Measurements from ENCODE around the gene APP.
A peak's percentile ranks its signal among the peaks of the same experiment; 100 is the strongest.

The APP gene

DNA sequence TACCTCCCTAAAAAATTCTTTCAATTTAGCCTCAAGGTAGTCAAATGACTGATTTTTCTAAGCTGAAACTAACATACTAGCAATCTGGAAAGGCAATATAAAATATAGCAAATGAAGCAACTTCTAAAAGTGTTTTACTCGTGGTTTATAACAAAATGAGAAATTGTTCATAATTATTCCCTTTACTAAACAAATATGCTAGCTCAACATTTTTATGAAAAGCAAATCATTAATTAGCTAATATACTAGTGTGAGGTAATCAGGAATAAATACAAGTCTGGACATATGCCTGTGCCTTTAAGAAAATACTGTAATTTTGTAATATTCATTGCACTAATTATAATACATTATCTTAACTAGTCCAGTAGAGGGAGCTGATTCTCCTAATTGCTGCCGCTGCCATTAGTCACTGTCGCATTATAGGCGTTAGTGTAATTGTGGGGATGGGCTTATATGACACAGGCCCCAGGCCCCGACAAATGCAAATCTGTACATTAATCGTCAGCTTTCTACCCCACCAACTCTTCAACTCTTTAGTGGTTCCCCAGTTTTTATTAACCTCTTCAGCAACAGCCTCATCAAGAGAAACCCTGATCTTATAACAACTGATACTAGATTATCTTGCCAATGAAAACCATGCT, 274.9 kb downstream of the APP start:
- no peak for DNase-seq

DNA sequence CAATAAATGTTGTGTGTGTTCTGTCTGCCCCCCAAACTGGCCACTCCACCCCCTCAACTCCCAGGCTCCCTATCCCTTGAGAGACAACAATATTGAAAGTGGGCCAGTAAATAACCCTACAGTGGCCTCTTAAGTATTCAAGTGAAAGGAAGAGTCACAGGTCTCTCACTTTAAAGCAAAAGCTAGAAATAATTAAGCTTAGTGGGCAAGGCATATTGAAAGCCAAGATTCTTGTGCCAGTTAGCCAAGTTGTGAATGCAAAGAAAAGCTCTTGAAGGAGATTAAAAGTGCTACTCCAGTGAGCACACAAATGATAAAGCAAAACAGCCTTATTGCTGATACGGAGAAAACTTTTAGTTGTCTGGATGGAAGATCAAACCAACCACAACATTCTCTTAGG, 277.4 kb downstream of the APP start:
- no peak for DNase-seq

DNA sequence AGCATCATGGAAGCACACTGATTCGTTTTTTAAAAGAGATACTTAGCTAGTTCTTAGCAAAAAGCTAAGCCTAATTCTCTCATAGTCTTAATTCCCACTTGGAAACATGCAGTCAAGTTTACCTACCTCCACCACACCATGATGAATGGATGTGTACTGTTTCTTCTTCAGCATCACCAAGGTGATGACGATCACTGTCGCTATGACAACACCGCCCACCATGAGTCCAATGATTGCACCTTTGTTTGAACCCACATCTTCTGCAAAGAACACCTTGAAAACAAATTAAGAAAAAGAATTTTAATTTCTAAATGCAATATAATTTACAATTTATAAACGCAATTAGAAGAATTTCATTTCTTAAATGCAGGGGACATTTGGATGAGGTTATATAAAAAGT, 279.0 kb downstream of the APP start:
- DNase-seq = no peak

DNA sequence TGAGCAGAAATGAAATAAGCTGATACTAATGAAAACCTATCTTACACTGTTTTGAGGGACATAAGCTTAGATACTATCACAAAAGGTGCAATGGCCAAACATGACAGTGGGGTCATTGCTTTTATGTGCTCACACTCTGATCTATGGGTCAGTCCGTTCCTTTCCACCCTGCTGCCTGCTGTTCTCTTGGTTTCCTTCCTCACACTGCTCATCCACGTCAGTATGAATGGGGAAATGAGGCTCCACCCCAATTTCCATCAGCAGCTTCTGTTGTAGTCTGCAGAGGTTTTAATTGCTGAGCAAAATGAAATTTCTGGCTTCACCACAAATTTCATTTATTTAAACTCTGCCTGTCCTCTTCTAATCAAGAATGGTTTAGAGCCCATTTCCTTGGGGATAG, 280.6 kb downstream of the APP start:
- no peak for DNase-seq

DNA sequence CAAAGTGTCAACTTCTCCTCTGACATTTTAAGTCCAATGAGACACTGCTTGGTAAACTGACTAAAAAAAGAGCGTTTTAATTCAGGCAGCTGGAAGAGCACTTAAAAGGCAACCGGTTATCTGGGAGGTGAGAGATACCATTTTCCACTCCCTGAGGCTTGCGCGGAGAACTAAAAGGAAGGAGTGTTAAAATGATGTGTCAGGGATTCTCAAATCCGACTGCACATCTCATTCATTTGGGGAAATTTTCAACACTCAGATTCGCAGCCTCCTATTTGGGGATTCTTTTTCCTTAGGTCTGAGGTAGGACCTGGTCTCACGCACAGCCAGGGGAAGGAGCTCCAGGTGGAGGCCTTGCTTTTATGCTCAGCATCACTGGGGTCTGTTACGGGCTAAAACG, 281.9 kb downstream of the APP start:
- DNase-seq = no peak

DNA sequence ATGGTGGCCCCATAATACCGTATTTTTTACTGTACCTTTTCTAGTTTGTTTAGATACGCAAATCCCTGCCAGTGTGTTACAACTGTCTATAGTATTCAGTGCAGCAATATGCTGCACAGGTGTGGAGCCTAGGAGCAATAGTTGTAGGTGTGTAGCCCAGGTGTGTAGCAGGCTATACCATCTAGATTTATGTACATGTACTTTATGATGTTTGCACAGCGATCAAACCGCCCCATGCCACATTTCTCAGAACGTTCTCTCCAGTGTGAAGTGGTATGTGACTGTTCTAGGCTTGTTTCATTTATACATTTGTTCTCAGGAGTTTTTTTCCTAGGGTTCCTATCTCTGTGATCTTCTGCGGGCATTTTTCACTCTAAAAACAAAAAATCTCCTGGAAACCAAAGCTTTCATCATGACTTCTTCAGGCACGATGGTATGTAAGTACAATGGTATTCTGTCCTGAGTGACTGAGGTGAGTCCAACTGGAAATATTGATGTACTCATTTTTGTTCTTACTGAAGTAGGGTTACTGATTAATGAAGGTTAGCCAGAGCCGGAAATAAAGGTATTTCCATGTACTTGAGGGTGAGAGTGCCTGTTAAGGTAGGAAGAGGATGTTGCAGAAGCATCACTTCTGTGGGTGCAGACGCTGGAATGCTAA, 282.8 kb downstream of the APP start:
- DNase-seq = no peak

DNA sequence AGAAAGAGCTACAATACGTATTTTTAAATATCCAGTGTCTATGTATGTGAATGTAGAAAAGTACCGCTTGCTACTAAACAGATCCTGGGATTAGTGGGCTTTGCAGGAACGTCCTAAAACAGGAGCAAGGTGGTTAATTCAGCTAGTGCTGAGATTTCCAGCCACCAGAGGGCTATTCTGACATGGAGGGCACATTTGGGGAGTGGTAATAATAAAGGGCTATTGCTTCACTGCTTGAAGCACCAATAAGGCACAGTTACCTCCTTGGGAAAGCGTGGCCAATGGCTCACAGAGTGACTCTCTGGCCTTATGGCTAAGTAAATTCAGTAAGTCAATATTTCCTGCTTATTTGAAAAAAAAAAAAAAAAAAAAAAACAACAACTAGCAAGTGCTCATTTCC, 283.4 kb downstream of the APP start:
- no peak for DNase-seq

DNA sequence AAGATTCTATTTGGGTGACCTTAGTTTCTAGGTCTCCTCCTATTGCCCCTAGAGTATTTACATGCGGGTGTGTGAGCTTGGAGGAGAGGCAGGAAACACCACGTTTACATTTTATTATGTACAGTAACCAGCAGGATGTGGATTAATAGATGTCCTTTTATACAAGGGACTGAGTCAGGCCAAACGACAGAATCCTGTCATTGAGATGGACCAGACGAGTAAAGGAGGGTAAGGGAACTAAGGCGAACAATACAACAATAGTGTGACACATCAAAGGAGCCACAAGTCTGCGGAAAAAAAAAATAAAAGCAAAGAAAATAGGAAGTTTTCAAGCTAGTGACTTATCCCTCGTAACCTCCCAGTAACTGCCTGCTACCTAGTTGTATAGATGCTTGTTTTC, 284.7 kb downstream of the APP start:
- no peak for DNase-seq

DNA sequence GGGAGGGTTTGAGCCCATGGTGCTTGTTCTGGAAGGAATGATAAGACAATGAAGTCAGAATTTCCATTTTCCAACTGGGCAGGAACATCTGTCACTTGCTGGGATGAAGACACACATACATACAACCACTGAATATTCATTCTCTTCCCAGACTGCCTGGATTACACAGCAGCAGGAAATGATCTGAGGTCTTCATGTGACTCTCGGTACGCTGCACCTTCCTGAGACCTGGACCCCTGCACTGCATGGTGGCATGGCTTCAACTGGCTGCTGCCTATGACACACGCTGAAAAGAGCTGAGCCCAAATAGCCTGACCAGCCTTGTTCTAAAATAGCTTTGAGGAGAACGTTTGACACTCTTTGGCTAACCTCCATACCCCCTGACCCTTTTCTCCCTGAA, 285.2 kb downstream of the APP start:
- no peak for DNase-seq

DNA sequence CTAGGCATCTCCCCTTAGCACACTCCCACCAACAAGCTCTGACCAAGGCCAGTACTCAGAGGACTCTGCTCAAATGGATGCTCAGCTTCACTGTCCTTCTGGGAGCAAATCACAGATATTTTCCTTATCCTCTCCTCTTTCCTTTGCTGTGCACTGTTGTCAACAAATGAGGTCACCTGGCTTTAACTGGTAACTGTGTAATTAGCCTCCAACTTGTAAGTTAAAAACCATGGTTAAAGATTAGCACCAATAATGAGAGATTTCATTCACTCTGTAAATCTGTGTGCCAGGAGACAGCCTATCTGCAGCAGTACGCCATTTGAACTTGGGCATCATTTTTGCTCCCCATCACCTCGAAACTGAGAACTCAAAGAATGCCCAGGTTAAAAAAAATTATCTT, 286.3 kb downstream of the APP start:
- DNase-seq = no peak

DNA sequence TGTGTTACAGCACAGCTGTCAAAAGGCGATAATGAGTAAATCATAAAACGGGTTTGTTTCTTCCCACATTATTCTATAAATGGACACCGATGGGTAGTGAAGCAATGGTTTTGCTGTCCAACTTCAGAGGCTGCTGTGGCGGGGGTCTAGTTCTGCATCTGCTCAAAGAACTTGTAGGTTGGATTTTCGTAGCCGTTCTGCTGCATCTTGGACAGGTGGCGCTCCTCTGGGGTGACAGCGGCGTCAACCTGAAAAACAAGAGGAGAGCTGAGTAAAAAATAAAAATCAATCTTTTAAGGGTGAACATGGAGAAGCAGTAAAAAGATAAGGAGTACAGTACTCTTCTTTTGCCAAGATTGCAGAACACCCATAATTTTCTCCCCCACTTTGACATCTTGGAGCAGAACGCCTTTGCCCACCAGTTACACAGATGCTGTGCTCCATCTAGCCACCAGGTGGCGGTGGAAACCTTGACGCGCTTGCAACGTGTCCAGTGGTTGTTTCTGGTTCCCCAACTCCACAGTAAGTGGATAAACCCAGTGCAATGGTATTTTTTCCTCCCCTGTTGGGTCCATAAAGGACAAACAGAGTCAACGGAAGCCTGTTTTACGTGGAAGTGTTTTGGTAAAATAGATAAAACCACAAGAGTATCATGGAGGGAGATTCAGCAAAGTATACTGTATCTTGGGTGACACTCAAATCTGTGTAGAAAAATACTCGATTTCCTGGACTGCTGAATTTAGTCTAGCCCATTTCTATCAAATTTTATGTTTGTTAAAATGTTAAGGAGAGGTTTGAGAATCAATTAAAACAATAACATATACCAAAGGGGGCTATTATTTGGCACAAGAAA, 288.8 kb downstream of the APP start:
- peak; percentile 38 for DNase-seq

DNA sequence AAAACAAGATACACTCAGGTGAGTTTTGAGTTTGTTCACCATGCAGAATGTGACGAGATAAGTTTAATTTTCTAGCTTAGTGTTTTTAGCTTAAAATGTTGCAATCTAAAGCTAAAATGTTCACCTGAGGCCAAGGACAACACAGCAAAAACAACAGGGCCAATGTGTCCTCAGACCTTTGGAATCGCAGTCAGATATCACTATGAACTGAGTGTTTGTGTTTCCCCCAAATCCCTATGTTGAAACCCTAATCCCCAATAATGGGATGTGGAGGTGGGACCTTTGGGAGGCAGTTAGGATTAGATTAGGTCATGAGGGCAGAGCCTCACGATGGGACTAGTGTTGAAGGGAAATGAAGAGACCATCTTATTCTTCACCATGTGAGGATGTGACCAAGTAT, 291.4 kb downstream of the APP start:
- DNase-seq = no peak

DNA sequence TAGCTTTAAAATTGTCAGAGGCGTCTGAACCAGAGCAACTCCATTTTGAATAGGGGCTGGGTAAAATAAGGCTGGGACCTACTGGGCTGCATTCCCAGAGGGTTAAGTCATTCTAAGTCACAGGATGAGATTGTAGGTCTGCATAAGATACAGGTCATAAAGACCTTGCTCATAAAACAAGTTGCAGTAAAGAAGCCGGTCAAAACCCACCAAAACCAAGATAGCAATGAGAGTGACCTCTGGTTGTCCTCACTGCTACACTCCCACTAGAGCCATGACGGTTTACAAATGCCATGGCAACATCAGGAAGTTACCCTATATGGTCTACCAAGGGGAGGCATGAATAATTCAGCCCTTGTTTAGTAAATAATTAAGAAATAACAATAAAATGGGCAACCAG, 292.2 kb downstream of the APP start:
- no peak for DNase-seq

DNA sequence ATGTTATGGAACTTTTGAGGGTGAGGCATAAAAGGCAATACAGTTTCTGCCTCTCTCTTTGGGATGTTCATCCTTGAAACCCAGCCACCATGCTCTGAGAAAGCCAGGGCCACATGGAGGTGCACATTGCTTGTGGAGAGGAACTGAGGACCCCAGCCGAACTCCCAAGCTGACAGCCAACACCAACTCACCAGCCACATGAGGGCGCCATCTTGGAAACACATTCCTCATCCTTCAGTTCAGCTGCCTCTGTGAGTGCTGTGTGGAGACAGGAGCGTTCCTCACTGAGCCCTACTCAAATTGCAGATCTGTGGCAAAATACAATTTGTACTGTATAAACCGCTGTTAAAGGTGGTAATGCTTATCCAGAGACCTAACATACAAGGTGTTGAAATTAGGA, 298.3 kb downstream of the APP start:
- no peak for DNase-seq

DNA sequence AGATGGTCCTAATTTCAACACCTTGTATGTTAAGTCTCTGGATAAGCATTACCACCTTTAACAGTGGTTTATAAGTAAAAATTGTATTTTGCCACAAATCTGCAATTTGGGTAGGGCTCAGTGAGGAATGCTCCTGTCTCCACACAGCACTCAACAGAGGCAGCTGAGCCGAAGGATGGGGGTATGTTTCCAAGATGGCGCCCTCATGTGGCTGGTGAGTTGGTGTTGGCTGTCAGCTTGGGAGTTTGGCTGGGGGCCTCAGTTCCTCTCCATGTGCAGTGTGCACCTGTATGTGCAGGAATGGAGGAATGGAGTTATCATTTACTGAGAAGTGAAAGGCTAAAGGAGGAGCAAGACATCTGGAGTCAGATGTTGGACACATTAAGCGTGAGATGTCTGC, 299.0 kb downstream of the APP start:
- DNase-seq = no peak

DNA sequence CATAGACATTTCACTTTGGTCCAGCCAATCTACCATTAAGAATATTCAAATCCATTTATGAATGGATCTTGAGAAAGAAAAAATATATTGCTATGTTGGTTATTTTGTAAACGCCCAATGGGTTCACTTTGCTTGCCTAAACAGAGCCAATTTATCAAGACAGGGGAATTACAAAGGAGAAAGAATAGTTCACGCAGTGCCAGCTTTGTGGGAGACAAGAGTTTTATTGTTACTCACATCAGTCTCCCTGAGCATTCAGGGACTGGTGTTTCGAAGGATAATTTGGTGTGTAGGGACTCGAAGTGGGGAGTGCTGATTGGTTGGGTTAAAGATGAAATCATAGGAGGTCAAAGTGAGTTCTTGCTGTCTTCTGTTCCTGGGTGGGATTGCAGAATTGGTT, 300.5 kb downstream of the APP start:
- no peak for DNase-seq

DNA sequence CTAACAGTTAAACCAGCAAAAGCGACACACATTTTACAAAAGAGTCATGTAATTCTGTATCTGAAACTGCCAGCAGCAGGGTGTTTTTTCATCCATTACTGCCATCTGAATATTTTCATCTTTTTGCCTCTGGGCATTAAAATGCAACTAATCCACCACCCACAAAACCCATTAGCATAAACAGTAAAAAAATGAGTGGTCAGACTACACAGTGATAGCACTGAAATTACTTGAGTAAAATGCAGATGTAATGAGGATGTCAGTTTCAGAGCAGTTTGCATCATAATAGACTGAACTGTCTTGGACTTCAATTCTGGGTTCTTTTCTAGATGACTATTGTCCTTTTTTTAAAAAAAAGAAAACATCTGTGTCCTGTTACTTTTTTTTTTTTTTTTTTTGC, 303.5 kb downstream of the APP start:
- no peak for DNase-seq

DNA sequence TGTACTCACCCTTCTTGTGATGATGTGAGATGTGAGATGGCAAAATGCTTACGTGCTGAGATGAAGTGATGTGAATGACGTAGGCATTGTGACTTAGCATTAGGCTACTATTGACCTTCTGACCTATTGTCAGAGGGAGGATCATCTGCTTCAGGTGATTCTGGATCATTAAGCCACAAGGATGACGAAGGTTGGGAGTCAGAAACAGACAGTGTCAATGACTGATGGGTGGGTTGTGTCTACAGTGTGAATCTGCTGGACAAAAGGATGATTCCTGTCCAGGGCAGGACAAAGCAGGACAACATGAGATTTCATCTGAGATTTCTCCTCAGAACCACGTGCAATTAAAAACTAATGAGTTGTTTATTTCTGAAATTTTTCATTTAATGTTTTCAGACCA, 306.8 kb downstream of the APP start:
- no peak for DNase-seq

DNA sequence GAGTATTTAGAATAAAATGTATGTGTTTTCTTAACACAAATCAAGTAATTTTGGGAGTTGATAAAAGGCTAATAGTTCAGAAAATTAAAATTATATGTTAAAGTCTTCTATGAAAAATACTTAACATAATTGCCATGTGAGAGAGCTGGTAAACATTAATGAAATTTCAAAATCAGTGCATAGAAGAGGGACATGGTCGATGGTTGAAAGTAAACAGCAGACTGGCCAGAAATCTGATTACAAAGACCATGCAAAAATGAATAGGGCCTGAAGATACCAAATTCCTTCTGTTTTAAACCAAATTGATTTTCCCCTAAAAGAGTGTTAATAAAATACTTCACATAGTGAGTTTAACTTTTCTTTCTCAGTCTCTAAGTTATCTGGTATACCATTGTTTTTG, 307.5 kb downstream of the APP start:
- DNase-seq = no peak

DNA sequence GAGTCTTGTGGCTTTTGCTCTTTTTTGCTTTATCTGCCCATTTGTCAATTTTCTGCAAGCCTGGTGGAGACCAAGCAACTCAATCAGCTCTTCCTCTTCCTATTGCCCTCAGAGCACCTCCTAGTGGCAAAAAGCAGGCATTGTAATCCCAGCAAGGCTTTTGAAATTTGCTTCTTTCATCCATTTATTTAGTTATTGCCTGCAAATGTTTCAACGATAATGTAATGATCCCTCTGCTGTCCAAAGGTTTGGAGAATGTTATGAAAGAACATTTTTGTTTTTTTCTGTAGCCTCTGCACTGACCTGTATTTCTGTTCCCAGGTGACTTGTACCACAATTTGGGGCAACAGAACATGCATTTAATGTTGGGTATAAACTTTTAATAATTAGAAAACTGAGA, 308.0 kb downstream of the APP start:
- DNase-seq = no peak

DNA sequence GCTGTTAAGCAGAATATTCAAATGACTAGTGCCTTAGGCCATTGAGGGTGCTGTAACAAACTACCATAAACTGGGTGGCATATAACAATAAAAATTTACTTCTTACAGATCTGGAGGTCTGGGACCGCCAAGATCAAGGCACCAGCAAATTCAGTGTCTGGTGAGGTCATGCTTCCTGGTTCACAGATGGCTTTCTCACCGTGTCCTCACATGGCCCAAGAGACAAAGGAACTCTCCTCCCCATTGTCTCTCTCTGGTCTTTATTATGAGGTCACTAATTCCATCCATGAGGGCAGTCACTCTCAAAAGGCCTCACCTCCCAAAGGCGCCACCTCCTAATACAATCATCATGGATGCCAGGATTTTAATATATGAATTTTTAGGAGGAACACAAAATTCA, 308.5 kb downstream of the APP start:
- DNase-seq = no peak

DNA sequence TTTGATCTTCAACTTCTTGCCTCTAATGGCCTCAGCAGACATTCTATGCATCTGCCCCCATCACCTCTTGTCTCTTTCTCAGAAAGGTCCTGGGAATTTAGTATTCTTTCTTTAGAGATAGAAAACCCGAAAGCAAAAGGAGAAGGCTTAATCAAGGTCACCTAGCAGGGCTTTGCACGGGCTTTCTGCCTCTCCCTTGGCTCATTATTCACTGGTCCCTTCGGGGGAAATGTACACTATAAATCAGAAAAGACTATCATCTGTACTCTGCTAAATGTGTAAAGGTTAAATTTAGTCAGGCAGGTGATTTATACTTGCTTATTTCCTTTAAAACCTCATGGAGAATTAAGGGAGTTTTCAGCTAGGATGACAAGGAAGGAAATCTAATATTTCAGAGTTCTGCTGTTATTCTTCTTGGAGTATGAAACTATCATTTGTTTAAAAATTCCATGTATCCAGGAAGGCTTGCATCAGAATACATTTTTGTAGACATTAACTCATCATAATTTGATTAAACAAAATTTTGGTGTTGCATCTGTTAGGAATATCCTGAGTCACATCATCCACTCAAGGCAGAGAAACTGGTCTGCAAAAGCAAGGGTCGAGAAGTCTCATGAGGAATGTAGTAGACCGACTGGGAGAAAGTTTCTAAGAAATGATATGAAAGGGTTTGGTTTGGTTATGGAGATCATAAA, 311.2 kb downstream of the APP start:
- DNase-seq = no peak

DNA sequence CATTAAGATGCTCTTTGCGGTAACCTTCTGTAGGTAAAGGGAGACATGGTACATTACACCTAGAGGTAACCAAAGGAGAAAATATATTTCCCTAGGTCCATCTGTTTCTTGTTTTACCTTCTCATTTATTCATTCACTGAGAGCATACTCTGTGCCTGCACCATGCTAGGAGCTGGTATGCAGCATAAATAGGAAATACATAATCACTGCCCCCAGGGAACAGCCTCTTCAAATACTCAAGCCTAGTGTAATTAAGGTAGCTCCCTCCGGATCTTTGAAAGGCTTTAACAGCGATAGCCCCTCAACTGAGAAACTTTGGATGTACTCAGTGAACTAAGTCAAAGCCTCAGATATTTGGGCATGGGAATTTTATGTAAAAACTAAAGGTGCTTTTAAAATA, 312.2 kb downstream of the APP start:
- DNase-seq = no peak

All from T-helper 9 cell (primary cell).